ENCODE measurements around the gene TSPAN3. TPM values are rescaled to one million over a fixed set of nuclear protein-coding genes. Genes with fewer than 3 reads are reported as not detected.
A peak's percentile ranks its signal among the peaks of the same experiment; 100 is the strongest.

The TSPAN3 gene
- total and polyA plus RNA-seq, 7 donors: 146 to 330 (median 210) TPM

DNA sequence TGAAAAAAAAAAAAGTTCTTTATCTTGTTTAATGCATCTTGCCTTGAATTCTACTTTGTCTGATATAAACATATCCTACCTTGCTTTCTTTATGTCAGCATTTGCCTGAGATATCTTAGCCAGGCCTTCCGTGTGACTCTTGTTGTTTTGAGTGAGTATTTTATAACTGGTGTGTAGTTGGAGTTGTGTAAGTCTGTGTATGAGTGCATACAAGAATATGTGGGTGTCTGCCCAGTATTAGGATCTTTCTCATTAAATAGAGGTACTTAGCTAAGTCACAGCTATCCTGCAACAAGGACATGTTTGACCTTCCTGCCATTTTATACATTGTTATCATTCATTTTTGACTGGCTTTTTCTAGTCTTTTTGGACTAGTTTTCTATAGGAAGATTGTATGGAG lies 22.5 kb upstream of the TSPAN3 start:
- H3K36me3 ChIP-seq (ENCODE audit: insufficient read depth in 1 of 2, low read depth in 1 of 2): no peaks in the 10 kb centered on the region
- WGBS, 3 donors: 86 to 94% (median 92%) methylated on average over 1 of the region's 1 CpG
- H3K27me3 ChIP-seq (ENCODE audit: insufficient read depth in 3 of 3, low read length in 2 of 3): no peaks in the 10 kb centered on the region
- TF ChIP-seq, protein P1, sequence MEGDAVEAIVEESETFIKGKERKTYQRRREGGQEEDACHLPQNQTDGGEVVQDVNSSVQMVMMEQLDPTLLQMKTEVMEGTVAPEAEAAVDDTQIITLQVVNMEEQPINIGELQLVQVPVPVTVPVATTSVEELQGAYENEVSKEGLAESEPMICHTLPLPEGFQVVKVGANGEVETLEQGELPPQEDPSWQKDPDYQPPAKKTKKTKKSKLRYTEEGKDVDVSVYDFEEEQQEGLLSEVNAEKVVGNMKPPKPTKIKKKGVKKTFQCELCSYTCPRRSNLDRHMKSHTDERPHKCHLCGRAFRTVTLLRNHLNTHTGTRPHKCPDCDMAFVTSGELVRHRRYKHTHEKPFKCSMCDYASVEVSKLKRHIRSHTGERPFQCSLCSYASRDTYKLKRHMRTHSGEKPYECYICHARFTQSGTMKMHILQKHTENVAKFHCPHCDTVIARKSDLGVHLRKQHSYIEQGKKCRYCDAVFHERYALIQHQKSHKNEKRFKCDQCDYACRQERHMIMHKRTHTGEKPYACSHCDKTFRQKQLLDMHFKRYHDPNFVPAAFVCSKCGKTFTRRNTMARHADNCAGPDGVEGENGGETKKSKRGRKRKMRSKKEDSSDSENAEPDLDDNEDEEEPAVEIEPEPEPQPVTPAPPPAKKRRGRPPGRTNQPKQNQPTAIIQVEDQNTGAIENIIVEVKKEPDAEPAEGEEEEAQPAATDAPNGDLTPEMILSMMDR (IDR thresholded peaks at IDR 0.05): no peak
- DNase-seq (no peak), ATAC-seq (no peak)
- H3K4me3 ChIP-seq: no peak overlapping the region
- H3K9me3 ChIP-seq: no peaks in the 10 kb centered on the region
- no peaks in the 10 kb centered on the region for H3K4me1 ChIP-seq
- no peak overlapping the region for H3K27ac ChIP-seq
- intact Hi-C loops (cut with DNase I): loop anchor here in 1 of 2 donors (5.0 kb wide), 1 partner anchor 66 kb away; no protein-coding TSS in a partner anchor

DNA sequence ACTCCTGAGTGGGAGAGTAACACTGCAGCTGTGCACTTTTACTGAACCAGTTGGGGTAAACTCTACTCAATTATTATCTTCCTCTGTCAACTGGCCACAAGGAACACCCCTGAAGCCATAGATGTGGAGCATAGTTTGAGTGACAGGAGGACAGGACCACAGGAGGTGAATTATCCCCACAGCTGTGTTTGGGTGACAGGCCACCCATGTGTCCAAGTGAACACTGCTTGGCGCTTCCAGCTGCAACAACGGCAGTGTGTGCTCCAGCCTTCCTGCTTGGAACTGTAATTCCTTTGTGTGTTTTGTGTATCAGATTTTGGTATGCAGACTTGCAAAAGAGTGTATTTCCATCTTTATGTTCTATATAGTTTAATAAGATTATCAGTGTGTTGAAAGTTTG lies 20.2 kb upstream of the TSPAN3 start:
- H3K4me3 ChIP-seq: no peak overlapping the region
- no peak for DNase-seq
- TF ChIP-seq, protein P1 (IDR thresholded peaks at IDR 0.05): no peak
- no peak for ATAC-seq
- intact Hi-C loops (cut with DNase I): loop anchor here in 1 of 2 donors (5.0 kb wide), 1 partner anchor 64 kb away; no protein-coding TSS in a partner anchor
- H3K4me1 ChIP-seq: no peaks in the 10 kb centered on the region
- 58 to 70% (median 66%) methylated on average over 2 of the region's 2 CpGs for WGBS, 3 donors
- H3K9me3 ChIP-seq: no peaks in the 10 kb centered on the region
- H3K27me3 ChIP-seq (ENCODE audit: insufficient read depth in 3 of 3, low read length in 2 of 3): no peaks in the 10 kb centered on the region
- no peak overlapping the region for H3K27ac ChIP-seq
- no peaks in the 10 kb centered on the region for H3K36me3 ChIP-seq (ENCODE audit: insufficient read depth in 1 of 2, low read depth in 1 of 2)

DNA sequence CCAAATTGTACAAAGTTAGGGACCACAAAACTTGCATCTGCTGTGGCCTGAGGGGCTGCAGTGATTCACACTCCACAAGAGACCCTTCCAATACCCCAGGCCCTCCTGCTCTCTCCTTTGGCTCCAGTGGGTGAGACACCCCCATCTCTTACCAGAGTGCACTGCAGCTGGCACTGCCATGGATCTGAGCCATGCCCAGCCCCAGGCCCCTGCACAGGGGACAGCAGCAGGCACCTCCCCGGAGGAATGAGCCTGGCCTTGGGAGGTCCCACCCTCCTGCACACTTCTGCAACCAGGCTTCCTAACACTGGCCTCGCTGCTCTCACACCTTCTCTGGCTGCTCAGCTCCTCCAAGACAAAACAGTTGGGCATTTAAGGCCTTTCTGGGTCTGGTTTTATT lies 16.3 kb upstream of the TSPAN3 start:
- H3K9me3 ChIP-seq: no peaks in the 10 kb centered on the region
- no peak overlapping the region for H3K4me3 ChIP-seq
- TF ChIP-seq, protein P1 (IDR thresholded peaks at IDR 0.05): no peak
- WGBS, 3 donors: 81 to 95% (median 81%) methylated on average over 2 of the region's 2 CpGs
- no peaks in the 10 kb centered on the region for H3K27me3 ChIP-seq (ENCODE audit: insufficient read depth in 3 of 3, low read length in 2 of 3)
- DNase-seq: no peak
- no peak overlapping the region for H3K27ac ChIP-seq
- peaks cover 6% of the 10 kb centered on the region for H3K4me1 ChIP-seq
- no peaks in the 10 kb centered on the region for H3K36me3 ChIP-seq (ENCODE audit: insufficient read depth in 1 of 2, low read depth in 1 of 2)
- ATAC-seq: no peak
- intact Hi-C loops (cut with DNase I): no loop called here

DNA sequence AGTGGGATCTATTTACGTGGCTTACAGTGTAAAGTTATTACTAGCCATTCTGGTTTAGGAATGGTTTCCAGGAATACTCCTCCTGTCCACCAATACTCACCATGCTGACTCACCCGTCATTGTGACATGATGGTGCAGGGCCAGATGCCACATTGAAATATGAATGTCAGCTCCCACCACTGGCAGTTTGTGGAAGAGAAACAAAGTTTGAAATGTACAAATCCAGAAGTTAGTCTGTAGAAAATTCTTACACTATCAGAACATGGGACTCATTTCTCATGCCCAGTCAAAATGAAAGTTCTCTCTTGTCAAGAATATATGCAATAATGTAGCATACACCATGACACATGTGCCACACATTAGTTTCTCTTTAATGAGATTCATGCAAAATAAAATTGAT lies 14.4 kb upstream of the TSPAN3 start:
- TF ChIP-seq, protein P1 (IDR thresholded peaks at IDR 0.05): no peak
- WGBS, 3 donors: 10 to 29% (median 14%) methylated on average over 2 of the region's 2 CpGs
- DNase-seq: peak in 1 of 2 donors; percentile 67
- Histone ChIP-seq H3K4me1 (peaks cover 6% of the 10 kb centered on the region), H3K9me3 (no peaks in the 10 kb centered on the region), H3K27me3 (ENCODE audit: insufficient read depth in 3 of 3, low read length in 2 of 3) (no peaks in the 10 kb centered on the region), H3K27ac (peak overlapping the region; percentile 79), H3K36me3 (ENCODE audit: insufficient read depth in 1 of 2, low read depth in 1 of 2) (no peaks in the 10 kb centered on the region), H3K4me3 (no peak overlapping the region)
- intact Hi-C loops (cut with DNase I): no loop called here
- peak; percentile 87 to 92 (median 90) for ATAC-seq

DNA sequence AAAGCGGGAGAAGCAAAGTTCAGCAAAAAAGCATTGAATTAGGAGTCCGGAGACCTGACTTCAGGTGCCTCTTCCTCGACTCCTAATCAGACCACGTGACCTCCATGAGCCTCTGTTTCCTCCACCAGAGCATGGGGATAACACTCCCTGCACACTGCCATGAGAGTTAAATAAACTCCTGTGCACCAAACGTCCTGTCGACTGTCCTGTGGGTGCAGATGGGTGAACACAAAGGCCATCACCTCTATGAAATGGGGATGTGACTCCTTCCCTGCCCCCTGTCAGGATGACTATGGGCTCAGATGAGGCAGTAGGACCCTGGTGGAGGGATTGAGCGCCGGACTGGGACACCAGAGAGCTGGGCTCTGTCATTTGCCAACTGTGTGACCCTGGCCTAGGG lies 13.5 kb upstream of the TSPAN3 start:
- 86 to 93% (median 88%) methylated on average over 8 of the region's 8 CpGs for WGBS, 3 donors
- intact Hi-C loops (cut with DNase I): loop anchor here in 1 of 2 donors (5.0 kb wide), 1 partner anchor 37 kb away; no protein-coding TSS in a partner anchor

More for the DNA sequence above, 13.5 kb upstream of the TSPAN3 start:
- Histone ChIP-seq H3K27ac (peak overlapping the region; percentile 79), H3K9me3 (no peaks in the 10 kb centered on the region), H3K36me3 (ENCODE audit: insufficient read depth in 1 of 2, low read depth in 1 of 2) (no peaks in the 10 kb centered on the region), H3K27me3 (ENCODE audit: insufficient read depth in 3 of 3, low read length in 2 of 3) (no peaks in the 10 kb centered on the region), H3K4me3 (no peak overlapping the region), H3K4me1 (peaks cover 6% of the 10 kb centered on the region)
- no peak for DNase-seq
- TF ChIP-seq, protein P1 (IDR thresholded peaks at IDR 0.05): no peak
- peak in 2 of 4 donors; percentile 6 to 15 for ATAC-seq

All from psoas muscle (tissue), 8 donors.